ENCODE measurements around the gene HMX1.

HMX1 gene

DNA sequence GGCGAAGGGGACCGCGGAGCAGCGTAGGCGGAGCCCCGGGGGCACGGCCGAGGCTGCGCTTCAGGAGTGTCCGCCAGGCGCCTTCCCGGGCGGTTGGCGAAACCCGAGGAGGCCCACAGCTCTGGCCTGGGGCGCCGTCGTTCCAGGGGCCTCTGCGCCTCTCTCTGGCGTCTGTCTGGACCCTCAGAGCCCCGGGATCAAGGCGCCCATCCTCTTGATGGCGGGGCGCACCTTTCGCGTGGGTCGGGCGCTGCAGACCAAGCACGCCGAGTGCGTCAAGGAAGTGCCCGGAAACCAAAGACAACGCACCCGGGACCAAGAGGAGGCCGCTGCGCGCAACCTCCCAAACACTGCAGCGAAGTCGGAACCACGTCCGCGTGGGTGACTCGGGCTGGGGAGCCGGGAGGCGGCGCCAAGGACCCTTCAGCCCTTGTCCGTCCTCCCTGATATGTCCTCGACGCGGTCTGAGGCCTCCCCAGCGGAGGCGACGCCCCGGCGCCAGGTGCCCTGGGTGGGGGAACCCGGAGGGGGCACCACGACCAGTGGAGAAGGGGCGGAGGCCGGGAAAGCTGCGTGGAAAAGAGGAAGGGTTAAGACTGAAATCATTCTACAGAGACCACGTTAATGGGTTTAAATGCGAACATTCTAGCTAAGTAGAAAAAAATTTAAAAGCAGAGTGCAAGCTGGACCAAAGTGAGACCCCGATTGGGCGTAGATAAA is 9.9 kb downstream of the HMX1 start:
- DNase-seq, result peak in 2 of 10 donors; percentile 44 to 70
- intact Hi-C loops (cut with DNase I), result no loop called here

DNA sequence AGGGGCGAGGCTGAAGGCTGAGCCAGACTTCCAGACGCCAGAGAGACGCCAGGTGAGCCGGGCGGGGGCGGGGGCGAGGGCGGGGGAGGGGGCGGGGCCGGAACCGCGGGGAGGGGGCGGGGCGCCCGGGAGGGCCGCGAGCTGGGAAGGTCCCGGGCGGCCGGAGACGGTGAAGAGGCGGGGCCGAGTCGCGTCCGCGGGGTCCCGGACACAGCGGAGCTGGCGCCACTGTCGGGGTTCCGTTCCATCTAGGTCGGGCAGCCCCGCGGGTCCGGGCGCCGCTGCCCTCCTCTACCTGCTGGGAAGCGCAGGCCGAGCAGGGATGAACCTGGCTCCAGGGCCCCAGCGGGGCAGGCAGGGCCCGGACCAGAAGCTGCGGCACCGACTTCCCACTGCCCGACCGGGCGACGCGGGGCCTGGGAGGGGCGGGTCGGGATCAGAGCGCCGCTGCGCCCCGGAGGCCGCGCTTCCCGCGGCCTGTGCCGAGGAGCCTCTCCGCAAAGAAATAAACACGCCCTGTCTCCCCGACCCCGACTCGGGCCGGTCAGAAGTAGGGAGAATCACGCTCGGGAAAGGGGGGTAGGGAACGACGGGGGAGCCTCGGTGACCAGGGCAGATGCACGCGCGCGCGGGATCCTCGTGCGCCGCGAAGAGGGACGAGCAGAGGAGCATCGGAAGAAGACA is 10.6 kb downstream of the HMX1 start:
- intact Hi-C loops (cut with DNase I), result no loop called here
- DNase-seq, result peak in 2 of 10 donors; percentile 58 to 64

DNA sequence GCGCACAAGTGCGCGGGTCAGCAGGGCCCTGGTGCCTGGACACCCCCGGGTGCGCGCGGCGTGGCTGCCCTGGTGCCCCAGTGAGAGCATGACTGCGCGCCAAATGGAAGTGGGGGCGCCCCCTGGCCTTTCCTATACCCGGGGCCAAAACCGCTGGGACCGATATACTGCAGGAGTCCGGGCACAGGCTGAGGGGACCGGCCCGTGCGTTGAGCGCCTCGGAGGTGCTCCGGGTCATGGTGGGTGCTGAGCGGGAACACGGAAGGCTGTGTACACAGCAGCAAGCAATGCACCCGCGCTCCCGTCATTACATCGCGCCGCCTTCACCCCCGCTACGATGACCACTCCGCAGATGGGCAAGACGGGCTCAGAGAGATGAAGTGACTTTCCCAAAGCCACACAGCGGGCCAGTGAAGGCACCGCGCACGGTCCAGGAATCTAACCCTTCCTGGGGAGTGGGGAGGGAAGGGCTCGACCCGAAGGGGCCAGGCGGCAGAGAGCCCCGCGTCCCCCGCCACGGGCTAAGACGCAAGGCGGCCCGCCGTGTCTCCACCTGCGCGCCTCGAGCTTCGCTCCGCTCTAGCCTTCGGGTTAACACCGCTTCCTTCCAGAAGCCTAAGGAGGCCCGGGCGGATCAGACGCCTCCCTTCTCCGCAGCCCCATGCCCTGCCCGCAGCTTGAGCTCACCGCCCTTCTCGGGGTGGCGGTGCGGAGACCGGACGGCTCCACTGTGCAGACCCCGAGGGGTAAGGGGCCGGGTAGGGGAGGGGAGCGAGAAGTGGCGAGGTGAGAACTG is 11.3 kb downstream of the HMX1 start:
- intact Hi-C loops (cut with DNase I), result no loop called here
- peak in 2 of 10 donors; percentile 71 to 72 for DNase-seq

DNA sequence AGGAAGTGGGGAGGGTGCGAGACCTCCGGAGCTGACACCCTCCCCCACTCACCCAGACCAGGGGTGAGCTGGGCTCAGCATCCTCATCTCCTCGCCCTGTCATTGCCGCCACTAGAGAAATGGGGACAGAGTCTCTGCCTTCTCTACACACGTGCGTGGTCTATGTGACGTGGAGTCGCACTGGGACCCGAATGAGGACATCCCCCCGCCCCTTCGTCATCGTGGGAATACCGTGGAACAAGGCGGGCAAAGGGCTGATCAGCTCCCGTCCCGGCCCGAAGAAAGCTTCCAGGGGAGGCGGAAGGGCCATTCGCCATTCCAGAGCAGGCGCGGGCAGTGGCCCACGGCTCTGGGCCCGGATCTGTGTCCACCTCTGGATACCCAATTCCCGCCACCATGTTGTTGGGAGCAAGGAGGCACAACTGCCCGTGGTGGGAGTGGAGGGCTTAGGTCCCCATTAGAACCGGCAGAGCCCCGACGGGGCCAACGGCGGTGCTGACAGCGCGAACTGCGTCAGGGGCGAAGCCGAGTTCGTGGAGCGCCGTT is 12.0 kb downstream of the HMX1 start:
- DNase-seq, result peak in 2 of 10 donors; percentile 40 to 74
- intact Hi-C loops (cut with DNase I), result no loop called here

DNA sequence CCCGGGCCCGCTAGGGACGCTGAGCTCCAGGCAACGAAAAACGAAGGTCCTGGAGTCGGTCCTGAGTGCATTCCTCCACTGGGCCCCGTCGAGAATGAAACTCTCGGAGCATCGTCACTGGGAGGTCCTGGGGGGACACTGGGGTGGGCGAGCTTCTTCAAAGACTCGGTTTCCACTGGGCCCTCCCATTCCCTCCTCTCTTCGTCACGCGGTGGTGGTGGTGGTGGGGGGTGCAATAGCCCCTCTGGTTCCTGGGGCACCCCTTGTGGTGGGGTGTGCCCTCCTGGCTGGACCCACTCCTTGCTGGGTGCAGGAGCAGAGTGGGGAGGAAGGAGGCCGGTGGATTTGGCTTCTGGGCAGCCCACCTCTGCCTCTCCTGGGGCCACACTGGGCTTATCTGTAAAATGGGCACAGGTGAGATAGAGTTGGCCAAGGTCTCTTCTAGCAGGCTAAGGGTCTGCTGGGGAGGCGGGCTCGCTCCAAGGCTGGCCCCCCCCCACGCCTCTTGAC is 12.9 kb downstream of the HMX1 start:
- intact Hi-C loops (cut with DNase I), result no loop called here
- peak in 2 of 10 donors; percentile 51 to 52 for DNase-seq

DNA sequence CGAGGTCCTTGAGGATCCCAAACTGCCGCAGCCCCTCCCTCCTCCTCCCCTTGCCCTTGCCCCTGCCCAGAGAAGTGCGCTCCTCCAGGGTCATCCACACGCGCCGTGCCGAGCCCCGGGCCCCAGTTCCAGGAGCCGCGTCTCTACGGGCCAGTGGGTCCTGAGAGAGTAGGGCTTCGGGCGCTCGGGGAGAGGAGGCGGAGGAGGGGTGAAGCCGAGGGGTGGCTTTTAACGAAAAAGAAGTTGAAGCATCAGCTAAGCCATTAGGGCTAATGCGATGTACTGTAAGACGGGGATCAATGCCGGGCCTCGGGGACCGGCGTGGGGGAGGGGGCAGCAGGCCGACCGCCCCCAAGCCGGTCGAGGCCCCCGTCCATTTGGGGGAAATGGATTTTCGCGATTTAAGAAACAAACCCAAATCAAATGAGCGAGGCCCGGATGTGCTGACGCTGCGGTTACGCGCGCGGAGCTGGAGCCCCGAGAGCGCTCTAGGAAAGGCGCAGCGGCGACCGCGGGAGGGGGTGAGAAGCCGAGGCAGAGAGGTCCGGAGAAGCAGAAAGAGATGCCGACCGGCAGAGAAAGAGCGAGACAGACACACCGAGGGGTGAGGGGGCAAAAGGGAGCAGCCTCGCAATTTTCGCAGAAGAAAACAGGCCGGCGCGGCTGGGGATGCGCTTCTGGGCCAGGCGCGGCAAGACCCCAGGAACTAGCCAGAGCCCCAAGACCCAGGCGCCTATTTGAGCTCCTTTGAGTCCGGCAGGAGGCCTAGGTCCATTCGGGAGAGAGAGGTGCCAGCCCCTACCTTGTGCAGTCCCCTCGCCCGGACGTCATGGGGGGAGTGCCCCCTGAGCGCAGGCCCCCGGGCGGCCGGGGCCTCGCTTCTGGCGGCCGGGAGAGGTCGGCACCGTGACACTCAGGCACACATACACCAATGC is 13.6 kb downstream of the HMX1 start:
- DNase-seq, result peak in 2 of 10 donors; percentile 63 to 77
- intact Hi-C loops (cut with DNase I), result no loop called here

DNA sequence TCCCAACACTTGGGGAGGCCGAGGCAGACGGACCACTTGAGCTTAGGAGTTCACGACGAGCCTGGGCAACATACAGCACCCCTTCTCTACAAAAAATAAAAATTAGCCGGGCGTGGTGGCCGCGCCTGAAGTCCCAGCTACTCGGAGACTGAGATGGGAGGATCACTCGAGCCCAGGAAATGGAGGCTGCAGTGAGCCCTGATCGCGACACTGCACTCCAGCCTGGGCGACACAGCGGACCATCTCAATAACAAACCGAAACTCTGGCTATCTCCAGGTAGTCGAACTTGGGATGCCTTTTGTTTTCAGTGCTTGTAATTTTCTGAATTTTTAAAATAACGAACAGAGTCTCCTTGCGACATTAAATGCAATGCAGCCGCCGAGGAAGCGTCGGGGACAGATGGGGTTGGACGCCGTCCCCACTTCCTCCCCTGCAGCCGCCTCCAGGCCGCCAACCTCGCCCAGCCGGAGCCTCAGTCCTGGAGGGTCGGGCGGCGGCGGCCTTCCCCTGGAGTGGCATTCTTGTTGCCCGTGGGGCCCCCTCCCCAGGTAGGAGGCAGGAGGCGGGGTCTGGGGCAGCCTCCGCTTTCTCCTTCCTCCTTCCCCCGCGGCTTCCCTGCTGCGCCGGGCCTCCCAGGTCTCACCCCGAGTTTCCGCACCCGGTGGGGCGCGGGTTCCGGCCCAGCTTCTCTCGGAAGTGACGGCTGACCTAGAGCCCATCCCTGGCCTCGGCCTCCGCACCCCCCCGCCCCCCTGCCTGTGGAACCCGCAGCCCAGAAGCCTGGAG is 14.6 kb downstream of the HMX1 start:
- DNase-seq, result peak in 2 of 10 donors; percentile 64 to 77
- intact Hi-C loops (cut with DNase I), result no loop called here

DNA sequence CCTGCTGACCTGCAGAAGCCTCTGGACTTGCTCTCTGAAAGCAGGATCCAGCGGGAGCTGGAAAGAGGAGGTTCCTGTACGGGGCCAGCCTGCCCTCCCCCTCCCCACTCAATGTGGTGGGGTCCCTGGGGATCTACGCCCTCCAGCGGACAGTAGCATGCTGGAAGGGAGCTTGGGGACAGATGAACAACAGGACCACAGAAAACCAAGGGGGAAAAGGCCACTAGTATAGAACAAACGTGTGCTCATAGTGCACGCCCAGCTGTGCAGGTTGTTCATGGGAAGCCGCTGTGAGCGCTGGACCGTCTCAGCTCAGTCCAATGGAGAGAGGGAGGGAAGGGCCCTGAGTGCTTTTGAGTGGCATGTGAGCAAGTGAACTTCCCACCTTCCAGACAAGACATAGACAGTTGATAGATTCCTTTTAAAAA is 15.8 kb downstream of the HMX1 start:
- DNase-seq, result peak in 2 of 10 donors; percentile 25 to 30
- intact Hi-C loops (cut with DNase I), result no loop called here

DNA sequence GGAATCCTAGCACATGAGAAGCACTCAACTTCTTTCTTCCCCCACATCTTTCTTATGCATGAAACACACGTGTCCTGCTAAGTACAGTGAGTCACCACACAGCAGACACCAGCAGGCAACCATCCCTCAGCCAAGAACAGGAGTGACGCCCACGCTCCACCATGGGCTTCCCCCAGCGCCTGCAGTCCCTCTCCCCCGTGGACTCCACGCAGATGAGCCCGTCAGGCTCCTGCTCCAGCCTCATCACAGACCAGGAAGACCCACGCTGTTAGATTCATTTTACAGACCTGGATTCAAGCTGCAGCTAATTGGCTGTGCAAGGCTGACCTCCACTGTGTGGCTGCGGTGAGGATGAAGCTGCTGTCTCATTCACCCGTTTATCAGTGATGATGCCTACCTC is 16.7 kb downstream of the HMX1 start:
- intact Hi-C loops (cut with DNase I), result no loop called here
- peak in 4 of 10 donors; percentile 41 to 87 (median 80) for DNase-seq

DNA sequence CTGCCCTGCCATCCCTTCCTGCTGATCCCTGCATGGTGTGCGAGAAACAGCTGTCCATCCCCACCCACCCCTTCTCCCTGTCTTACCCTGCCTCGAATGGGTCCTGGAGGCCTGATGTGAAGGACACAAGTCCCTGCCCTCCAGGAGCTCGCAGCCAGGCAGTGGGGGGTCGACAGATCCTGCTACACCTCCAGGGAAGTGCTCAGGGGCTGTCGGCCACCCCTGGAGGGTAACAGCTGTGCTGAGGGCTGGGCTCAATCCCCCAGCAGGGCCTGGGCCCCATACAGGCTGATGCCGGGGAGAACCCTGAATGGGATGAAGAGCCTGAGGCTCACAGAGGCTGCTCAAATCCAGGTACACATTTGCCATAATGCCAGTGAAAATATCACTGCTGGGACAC is 17.6 kb downstream of the HMX1 start:
- peak in 2 of 10 donors; percentile 66 to 69 for DNase-seq
- intact Hi-C loops (cut with DNase I), result no loop called here

DNA sequence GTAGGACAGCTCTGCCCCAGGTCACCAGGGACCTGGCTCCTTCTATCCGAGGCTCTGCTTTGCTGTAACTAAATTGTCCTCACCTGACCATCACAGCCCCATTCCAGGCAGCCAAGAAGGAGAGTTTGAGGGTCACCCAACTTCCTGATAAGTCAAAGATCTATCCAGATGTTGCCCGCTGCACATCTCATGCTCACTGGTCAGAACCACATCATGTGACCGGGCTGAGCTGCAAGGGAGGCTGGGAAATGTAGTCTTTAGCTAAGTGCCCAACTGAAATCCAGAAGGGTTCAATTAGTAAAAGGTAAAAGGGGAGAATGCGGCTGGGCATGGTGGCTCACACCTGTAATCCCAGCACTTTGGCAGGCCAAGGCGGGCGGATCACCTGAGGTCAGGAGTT is 18.4 kb downstream of the HMX1 start:
- intact Hi-C loops (cut with DNase I), result no loop called here
- peak in 2 of 10 donors; percentile 10 to 28 for DNase-seq

DNA sequence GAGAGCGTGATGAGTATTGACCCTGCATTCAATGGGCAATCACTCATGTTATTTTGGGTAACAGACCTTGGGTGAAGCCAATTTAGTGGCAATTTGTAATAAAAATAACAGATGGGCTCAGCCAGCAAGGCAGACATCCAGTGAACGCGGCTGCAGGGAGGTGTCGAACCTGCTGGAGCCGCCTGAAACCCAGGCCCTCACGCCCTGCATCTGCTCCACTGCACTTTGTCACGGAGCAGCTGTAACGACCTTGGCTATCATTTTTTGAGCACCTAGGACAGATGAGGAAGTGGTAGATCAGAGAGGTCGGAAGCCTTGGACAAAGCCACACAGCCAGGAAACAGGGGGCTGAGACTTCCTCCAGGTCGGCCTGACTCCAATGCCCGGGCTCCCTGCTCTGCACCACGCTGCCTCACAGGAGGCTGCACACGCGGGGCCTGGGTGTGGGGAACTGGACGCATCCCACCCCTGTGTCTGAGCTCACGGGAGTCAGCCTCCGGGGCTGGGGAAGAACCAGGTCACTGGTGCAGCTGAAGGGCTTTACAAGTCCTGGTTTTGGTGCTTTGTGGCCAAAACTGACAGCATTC is 19.4 kb downstream of the HMX1 start:
- DNase-seq, result peak in 4 of 10 donors; percentile 3 to 69 (median 45)
- intact Hi-C loops (cut with DNase I), result no loop called here

DNA sequence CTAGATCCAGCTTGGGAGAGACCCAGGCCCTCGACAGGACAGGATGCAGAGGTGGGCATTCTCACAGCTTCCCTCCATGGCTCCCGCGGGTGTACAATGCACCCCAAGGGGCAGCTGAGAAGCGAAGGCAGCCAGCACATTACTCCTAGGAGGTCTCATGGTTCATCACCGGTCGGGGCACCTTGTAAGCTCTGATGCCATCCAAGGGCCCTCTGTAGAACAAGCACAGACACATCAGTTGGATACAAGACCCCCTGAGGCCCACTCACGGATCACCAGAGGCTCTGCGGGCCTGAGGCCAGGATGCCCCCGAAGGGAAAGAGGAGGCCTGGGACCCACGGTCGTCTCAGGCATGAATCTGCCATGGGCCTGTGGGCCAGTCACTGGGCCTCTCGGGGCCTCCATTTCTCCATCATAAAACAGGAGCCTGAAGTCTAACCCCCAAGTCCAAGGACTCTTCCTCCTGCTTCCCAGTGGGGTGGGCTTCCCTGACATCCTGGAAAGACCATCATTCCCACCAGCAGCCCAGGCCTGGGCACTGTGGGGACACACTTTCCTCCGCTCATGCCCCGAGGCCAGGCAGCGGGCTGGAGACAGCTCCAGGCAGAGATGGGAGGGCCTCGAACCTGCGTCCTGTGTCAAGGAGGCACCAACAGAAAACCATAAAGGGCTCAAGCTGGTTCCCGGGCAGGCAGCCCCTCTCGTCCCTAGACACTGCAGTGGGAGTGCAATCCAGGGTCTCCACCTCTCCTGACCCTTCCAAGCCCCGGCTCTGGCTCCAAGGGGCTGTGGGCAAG is 20.1 kb downstream of the HMX1 start:
- peak in 4 of 10 donors; percentile 12 to 77 (median 52) for DNase-seq
- intact Hi-C loops (cut with DNase I), result no loop called here

DNA sequence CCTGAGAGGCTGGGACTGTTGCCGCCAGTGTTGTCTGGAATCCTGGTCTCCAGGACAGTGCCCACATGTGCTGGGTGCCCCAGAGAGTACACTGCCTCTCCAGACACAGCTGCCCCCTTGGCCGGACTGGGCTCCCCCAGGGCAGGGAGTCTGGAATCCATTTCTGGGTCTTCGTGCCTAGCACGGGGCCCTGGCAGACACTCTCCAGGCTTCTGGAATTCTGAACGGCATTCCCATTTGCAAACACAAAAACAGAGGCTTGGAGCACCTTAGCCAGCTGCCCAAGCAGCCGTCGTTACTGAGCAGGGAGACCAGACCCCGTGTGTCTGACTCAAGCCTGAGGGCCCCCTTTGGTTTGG is 20.8 kb downstream of the HMX1 start:
- intact Hi-C loops (cut with DNase I), result no loop called here
- peak in 2 of 10 donors; percentile 20 to 27 for DNase-seq

DNA sequence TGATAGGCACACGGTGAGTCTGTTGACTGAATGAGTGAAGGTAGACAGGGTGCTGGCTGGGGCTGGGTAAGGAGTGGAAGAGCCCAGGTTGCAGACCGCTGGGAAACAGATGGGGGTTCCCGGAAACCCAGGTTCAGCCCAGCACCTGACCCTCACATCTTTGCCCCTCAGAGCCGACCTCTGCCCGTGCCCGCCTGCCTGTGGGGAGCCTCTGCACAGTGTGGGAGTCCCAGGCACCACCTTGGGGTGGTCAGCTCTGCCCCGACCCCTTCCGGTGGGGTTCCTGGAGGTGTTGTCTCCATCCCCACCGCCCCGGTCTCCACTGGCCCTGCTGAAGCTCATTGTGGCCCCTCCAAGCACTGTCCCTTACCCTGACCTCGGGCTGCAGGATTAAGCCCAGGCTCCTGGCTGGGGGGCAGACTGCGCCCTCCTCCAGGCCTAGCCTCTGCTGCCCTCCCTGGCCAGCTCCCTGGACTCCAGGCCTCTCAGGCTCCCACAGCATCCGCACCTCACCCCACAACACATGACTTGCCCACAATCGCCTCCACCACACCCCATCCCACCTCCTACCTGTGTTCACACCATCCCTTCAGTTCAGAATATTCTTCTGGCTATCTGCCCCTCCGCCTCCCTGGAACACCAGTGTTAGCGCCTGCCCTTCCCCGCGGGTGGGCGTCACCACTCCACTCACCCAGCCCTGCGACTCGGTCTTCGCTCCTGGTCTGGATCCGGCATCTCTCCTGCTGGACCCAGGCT is 21.4 kb downstream of the HMX1 start:
- peak in 6 of 10 donors; percentile 1 to 83 (median 27) for DNase-seq
- intact Hi-C loops (cut with DNase I), result no loop called here

DNA sequence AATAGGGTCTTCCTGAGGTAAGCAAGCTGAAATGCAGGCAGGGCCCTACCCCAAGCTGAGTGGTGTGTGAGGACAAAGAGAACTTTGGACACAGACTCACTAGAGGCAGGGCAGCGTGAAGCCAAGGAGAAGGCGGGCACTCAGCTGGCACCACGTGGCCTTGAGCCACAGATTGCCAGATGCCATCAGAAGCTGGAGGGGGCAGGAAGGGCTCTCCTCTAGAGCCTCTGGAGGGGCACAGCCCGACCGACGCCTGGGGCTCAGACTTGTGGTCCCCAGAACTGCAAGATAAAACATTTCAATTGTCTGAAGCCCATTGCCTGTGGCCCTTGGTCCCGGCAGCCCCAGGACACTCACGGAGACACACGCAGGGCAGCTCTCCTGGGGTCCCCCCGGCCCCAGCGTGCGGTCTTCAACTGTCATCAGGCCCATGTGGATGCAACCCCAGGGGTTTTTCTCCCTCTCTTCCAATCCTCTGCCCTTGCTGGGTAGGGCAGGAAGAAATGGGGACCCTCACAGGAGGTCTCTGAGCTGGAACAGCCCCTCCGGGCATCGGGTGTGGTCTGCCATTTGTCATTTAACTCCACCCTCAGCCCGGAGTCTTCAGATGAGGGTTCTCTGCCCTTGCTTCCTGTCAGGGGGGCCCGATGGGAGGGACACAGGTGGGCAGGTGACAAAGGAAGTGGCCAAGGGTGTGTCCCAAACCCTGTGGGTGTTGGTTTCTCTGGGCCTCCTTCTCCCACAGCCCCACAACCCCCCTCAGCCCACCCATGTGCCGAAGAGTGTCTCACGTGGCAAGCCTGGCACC is 22.2 kb downstream of the HMX1 start:
- DNase-seq, result peak in 5 of 10 donors; percentile 3 to 79 (median 68)
- intact Hi-C loops (cut with DNase I), result no loop called here

Measured in posterior cingulate gyrus (tissue), 11 donors.